GM21390 (cell line): Measurements from ENCODE around the gene GPC4.

Source experiments
- ATAC-seq: cut with Tn5 transposase; IDR thresholded peaks from one replicate; pipeline ENCODE4 v1.9.1; 2021; ENCODE audit not compliant: unreplicated experiment

Gene GPC4

GRCh38 chrX:133412246-133412645, 3.0 kb downstream of the GPC4 start:
- ATAC-seq = no peak

GRCh38 chrX:133410550-133410949, 4.7 kb downstream of the GPC4 start:
- no peak for ATAC-seq

- no peak for ATAC-seq
Measured at GRCh38 chrX:133405498-133406185, 9.6 kb downstream of the GPC4 start.

- ATAC-seq = no peak
Measured at GRCh38 chrX:133403984-133404383, 11.3 kb downstream of the GPC4 start.

- no peak for ATAC-seq
Measured at GRCh38 chrX:133402830-133403625, 12.3 kb downstream of the GPC4 start.

- ATAC-seq = no peak
Measured at GRCh38 chrX:133402042-133402453, 13.2 kb downstream of the GPC4 start.

GRCh38 chrX:133401536-133401935, 13.8 kb downstream of the GPC4 start:
- no peak for ATAC-seq

GRCh38 chrX:133399411-133399810, 15.9 kb downstream of the GPC4 start:
- ATAC-seq = no peak

GRCh38 chrX:133394765-133395164, 20.5 kb downstream of the GPC4 start:
- ATAC-seq = no peak

- no peak for ATAC-seq
Measured at GRCh38 chrX:133392671-133393070, 22.6 kb downstream of the GPC4 start.

GRCh38 chrX:133391111-133391510, 24.2 kb downstream of the GPC4 start:
- ATAC-seq = no peak

- no peak for ATAC-seq
Measured at GRCh38 chrX:133390676-133391075, 24.6 kb downstream of the GPC4 start.

- ATAC-seq = no peak
Measured at GRCh38 chrX:133389975-133390374, 25.3 kb downstream of the GPC4 start.

GRCh38 chrX:133384454-133384853, 30.8 kb downstream of the GPC4 start:
- no peak for ATAC-seq

GRCh38 chrX:133380711-133381619, 34.3 kb downstream of the GPC4 start:
- no peak for ATAC-seq

- ATAC-seq = no peak
Measured at GRCh38 chrX:133376422-133376821, 38.9 kb downstream of the GPC4 start.

GRCh38 chrX:133375615-133376340, 39.5 kb downstream of the GPC4 start:
- ATAC-seq = no peak

- no peak for ATAC-seq
Measured at GRCh38 chrX:133374874-133375387, 40.4 kb downstream of the GPC4 start.

- no peak for ATAC-seq
Measured at GRCh38 chrX:133373386-133374079, 41.8 kb downstream of the GPC4 start.

- no peak for ATAC-seq
Measured at GRCh38 chrX:133370696-133371275, 44.5 kb downstream of the GPC4 start.
